ENCODE measurements around the gene VIL1. TPM values are rescaled to one million over a fixed set of nuclear protein-coding genes. Genes with fewer than 3 reads are reported as not detected.

The VIL1 gene
- total RNA-seq, 4 donors from 2014 or later, result not detected

DNA sequence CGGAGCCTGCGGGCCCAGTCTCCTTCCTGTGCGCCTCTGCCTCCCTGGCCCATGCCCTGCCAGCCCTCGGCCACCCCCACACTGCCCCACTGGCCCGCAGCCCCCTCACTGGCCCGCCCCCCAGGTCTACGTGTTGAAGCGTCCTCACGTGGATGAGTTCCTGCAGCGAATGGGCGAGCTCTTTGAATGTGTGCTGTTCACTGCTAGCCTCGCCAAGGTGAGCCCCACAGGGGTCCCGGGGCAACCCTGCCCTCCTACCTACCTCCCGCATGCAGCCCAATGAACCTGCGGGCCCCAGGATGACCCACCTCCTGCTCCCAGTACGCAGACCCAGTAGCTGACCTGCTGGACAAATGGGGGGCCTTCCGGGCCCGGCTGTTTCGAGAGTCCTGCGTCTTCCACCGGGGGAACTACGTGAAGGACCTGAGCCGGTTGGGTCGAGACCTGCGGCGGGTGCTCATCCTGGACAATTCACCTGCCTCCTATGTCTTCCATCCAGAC is 16.0 kb upstream of the VIL1 start:
- Histone ChIP-seq H3K27ac (peak overlapping the region in 3 of 4 donors; percentile 96 to 100 (median 99)), H3K4me1 (peaks cover 0 to 71% (median 46%) of the 10 kb centered on the region in 4 donors)
- no peak for DNase-seq (ENCODE audit: low spot score in 2 of 2)

DNA sequence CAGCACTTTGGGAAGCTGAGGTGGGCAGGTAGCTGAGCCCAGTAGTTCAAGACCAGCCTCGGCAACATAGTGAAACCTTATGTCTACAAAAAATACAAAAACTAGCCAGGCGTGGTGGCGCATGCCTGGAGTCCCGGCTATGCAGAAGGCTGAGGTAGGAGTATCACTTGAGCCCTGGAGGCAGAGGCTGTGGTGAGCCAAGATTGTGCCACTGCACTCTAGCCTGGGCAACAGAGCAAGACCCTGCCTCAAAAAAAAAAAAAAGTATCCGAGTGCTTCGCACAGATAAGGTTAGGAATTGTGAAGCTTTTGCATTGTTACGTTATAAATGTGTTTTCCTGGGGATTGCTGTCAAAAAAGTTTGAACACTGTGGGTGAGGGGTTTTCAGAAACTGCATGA is 15.1 kb upstream of the VIL1 start:
- Histone ChIP-seq H3K9me3 (no peaks in the 10 kb centered on the region), H3K36me3 (peaks cover 0 to 41% (median 4%) of the 10 kb centered on the region in 3 donors), H3K4me1 (peaks cover 0 to 71% (median 44%) of the 10 kb centered on the region in 4 donors), H3K27ac (peak overlapping the region in 3 of 4 donors; percentile 87 to 97 (median 95)), H3K27me3 (no peaks in the 10 kb centered on the region), H3K4me3 (no peak overlapping the region)
- WGBS, 2 donors, result 72 to 77% methylated on average over 7 of the region's 7 CpGs
- TF ChIP-seq POLR2A (IDR thresholded peaks at IDR 0.05) (no peak), EP300 (IDR thresholded peaks at IDR 0.05) (no peak)
- TF ChIP-seq, protein P1, sequence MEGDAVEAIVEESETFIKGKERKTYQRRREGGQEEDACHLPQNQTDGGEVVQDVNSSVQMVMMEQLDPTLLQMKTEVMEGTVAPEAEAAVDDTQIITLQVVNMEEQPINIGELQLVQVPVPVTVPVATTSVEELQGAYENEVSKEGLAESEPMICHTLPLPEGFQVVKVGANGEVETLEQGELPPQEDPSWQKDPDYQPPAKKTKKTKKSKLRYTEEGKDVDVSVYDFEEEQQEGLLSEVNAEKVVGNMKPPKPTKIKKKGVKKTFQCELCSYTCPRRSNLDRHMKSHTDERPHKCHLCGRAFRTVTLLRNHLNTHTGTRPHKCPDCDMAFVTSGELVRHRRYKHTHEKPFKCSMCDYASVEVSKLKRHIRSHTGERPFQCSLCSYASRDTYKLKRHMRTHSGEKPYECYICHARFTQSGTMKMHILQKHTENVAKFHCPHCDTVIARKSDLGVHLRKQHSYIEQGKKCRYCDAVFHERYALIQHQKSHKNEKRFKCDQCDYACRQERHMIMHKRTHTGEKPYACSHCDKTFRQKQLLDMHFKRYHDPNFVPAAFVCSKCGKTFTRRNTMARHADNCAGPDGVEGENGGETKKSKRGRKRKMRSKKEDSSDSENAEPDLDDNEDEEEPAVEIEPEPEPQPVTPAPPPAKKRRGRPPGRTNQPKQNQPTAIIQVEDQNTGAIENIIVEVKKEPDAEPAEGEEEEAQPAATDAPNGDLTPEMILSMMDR (IDR thresholded peaks at IDR 0.05), result no peak
- DNase-seq (ENCODE audit: low spot score in 2 of 2), result no peak

More for the DNA sequence above, 16.0 kb upstream of the VIL1 start:
- Histone ChIP-seq H3K9me3 (no peaks in the 10 kb centered on the region), H3K36me3 (peaks cover 0 to 41% (median 4%) of the 10 kb centered on the region in 3 donors), H3K4me3 (peak overlapping the region in 1 of 4 donors; percentile 91), H3K27me3 (no peaks in the 10 kb centered on the region)
- no peak for TF ChIP-seq POLR2A (IDR thresholded peaks at IDR 0.05)
- TF ChIP-seq EP300 (IDR thresholded peaks at IDR 0.05), result no peak
- TF ChIP-seq, protein P1 (IDR thresholded peaks at IDR 0.05), result no peak
- 72 to 87% methylated on average over 20 to 21 of the region's 26 CpGs for WGBS, 2 donors

DNA sequence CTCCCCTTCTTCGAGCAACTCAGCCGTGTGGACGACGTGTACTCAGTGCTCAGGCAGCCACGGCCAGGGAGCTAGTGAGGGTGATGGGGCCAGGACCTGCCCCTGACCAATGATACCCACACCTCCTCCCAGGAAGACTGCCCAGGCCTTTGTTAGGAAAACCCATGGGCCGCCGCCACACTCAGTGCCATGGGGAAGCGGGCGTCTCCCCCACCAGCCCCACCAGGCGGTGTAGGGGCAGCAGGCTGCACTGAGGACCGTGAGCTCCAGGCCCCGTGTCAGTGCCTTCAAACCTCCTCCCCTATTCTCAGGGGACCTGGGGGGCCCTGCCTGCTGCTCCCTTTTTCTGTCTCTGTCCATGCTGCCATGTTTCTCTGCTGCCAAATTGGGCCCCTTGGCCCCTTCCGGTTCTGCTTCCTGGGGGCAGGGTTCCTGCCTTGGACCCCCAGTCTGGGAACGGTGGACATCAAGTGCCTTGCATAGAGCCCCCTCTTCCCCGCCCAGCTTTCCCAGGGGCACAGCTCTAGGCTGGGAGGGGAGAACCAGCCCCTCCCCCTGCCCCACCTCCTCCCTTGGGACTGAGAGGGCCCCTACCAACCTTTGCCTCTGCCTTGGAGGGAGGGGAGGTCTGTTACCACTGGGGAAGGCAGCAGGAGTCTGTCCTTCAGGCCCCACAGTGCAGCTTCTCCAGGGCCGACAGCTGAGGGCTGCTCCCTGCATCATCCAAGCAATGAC is 14.4 kb upstream of the VIL1 start:
- Histone ChIP-seq H3K9me3 (no peaks in the 10 kb centered on the region), H3K27ac (peak overlapping the region; percentile 53 to 97 (median 91)), H3K4me1 (peaks cover 0 to 71% (median 44%) of the 10 kb centered on the region in 4 donors), H3K27me3 (no peaks in the 10 kb centered on the region), H3K4me3 (no peak overlapping the region), H3K36me3 (peaks cover 0 to 41% (median 4%) of the 10 kb centered on the region in 3 donors)
- TF ChIP-seq EP300 (IDR thresholded peaks at IDR 0.05), result no peak
- TF ChIP-seq, protein P1 (IDR thresholded peaks at IDR 0.05), result no peak
- TF ChIP-seq POLR2A (IDR thresholded peaks at IDR 0.05), result no peak
- DNase-seq (ENCODE audit: low spot score in 2 of 2), result no peak
- WGBS, 2 donors, result 60 to 63% methylated on average over 16 of the region's 16 CpGs

DNA sequence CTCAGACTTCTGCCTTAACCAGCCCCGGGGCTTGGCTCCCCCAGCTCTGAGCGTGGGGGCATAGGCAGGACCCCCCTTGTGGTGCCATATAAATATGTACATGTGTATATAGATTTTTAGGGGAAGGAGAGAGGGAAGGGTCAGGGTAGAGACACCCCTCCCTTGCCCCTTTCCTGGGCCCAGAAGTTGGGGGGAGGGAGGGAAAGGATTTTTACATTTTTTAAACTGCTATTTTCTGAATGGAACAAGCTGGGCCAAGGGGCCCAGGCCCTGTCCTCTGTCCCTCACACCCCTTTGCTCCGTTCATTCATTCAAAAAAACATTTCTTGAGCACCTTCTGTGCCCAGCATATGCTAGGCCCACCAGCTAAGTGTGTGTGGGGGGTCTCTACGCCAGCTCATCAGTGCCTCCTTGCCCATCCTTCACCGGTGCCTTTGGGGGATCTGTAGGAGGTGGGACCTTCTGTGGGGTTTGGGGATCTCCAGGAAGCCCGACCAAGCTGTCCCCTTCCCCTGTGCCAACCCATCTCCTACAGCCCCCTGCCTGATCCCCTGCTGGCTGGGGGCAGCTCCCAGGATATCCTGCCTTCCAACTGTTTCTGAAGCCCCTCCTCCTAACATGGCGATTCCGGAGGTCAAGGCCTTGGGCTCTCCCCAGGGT is 13.7 kb upstream of the VIL1 start:
- Histone ChIP-seq H3K9me3 (no peaks in the 10 kb centered on the region), H3K27me3 (no peaks in the 10 kb centered on the region), H3K4me3 (peak overlapping the region in 1 of 4 donors; percentile 59), H3K4me1 (peaks cover 0 to 71% (median 44%) of the 10 kb centered on the region in 4 donors), H3K27ac (peak overlapping the region; percentile 53 to 97 (median 91)), H3K36me3 (peaks cover 0 to 41% (median 4%) of the 10 kb centered on the region in 3 donors)
- 34 to 35% methylated on average over 8 of the region's 8 CpGs for WGBS, 2 donors
- no peak for DNase-seq (ENCODE audit: low spot score in 2 of 2)
- TF ChIP-seq, protein P1 (IDR thresholded peaks at IDR 0.05), result no peak
- TF ChIP-seq POLR2A (IDR thresholded peaks at IDR 0.05) (no peak), EP300 (IDR thresholded peaks at IDR 0.05) (no peak)

Data from tibial nerve (tissue), 4 donors.